ENCODE data around the gene TNFSF4.

TNFSF4 gene

DNA sequence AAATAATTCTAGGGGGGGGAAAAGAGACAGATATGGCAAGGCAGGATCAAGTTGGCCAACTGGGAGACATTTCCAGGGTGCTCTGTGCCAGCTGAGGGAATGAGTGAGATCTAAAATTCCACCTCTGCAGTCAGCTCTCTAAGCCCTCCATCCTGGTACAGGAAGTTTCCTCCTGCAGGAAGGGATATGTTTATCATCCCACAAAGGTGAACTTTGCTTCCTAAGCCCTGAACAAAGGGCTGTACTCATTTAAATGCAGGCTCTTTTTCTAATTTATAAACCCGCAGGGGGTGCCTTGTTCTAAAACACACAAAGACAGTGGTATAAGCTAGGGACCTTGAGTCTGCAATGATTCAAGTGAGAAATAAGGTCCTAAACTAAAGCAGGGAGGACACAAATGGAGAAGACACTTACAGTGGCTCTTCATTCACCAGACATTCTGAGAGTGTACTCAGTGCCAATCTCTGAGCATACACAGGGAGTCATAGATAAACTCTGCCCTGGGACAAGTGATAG is 3.6 kb upstream of the TNFSF4 start:
- no peak for DNase-seq (ENCODE audit: low spot score)

DNA sequence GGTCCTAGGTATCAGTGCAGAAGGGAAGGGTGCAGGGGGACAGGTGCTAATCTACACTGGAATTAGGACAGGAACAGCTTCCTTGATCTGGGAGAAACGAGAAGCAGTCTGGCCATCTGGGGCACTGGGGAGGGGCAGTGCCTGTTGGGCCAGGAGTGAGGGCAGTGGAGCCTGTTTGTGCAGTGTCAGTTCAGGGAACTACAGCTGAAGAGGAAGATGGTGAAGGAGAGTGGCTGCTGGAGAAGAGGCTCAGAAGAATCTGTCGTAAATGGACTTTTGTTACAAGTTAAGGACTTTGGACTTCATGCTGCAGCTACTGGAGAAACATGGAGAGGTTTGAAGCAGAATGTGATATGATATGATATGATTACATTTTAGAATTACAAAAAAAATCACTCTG is 3.2 kb upstream of the TNFSF4 start:
- DNase-seq (ENCODE audit: low spot score) = no peak

DNA sequence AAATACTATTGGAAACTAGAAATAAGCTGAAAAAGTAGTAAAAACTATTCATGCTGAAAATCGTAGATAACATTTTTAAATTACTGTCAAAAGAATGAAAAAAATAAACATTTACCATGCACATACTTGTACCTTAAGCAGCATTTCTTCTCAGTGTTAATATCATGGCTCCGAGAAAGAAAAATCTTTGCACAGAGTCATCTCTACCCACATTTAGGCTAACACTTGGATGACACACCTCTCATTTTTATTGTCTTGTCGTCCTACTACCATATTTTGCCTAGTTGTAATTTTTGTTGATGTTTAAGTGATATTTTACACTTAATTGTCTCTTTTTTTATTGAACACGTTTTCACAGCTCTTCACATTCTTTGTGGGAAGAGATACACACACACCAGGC is 1.7 kb upstream of the TNFSF4 start:
- no peak for DNase-seq (ENCODE audit: low spot score)

DNA sequence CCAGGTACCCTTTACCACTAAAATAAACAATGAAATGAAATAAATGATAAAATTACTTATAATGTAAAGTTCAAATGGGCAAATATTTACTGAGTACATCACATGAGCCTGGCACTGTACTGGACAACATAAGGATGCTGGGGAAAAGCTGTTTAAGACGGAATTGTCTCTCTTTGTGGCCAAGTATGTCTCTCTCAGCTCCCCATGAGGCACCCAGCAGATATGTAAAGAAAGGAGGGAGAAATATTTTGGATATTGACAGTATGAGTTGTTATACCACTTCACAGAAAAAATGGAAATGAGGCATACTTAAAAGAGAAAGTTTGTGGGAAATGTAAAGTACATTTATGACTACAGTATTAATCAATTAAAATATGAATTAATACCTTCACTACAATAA is 1.0 kb upstream of the TNFSF4 start:
- DNase-seq (ENCODE audit: low spot score) = no peak

DNA sequence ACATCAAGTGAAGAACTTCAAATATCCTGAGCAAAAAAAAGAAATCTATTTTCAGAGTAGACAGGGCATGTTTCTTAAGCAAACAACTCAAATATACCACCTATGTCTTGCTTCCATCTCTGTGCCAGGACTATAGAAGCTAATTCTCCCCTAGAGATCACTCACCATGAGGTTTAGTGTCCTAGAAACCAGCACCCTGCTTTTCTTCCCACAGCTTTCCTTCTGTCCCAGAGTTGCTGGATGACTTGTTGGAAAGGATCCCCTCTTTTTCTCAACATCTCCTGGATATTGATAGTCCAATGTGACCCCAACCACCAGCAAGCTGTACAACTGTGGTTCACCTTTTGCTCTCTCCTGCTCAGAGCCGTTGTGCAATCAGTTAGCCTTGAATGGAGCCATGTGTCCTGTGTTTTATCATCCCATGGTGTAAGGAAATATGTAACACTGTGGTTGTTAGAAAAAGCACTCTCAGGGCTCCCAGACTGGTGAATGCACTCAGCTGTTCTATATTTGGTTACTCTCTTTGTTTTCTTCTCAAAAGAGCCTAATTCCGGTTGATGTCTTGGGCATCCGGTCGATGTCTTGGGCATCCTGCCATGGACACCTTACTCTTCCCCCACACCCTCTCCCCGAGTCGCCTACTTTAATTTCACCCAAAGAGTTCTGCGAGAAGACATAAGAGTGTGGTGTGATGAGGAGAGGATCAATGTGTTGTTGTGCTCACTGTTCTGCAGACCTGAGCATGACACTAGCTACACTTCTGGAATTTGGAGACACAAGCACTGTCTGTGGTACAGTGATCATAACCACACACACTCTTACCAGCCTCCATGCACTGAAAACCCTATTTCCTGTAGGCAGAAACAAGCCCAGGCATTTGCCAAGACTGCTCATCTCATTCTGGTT is 1.7 kb downstream of the TNFSF4 start:
- no peak for DNase-seq (ENCODE audit: low spot score)

DNA sequence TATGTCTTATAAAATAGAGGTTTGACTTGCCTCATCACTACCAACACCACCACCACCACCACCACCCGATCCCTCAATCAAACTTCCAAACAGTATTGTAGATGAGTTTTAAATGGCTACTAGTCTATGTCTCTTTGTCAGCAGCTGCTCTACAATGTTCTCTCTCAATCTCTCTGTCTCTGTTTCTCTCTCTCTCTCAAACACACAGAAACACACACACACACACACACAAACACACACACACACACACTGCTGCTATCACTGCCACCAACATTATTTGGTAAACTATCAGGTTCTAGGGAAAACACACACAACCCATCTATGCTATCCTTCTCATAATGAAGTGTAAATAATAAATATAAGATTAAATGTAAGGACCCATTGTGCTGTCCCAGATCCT is 2.4 kb downstream of the TNFSF4 start:
- DNase-seq (ENCODE audit: low spot score) = no peak

DNA sequence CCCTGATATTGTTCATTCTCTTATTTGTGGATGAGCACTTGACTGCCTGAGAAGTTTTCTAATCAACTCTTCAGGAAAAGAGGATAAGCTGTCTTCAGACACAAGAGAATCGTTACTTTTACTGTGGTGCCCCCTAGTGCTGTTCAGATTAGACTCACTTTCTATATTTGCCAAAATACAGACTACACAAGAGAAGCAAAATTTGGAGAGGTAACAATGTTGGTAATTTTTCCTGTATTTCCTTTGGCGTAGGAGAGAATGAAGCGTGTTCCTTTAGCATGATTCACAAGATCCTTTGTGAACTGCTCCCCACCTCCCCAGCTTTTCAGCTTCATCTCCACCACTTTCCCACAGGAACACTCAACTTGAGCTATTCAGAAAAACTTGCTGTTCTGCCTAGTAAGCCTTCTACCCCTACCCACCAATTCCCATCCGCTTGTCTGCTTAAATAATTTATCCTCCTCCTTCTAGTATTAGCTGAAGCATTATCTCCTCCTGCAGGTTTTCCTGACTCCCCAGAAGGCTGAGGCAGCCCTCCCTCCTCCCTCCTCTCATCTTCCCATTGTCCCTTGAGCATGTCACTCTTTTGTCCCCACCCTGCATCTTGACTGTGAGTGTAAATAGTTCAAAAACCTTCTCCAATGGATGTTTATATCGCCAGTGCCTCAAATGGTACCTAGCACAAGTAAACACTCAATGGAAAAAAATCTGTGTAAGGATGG is 4.5 kb downstream of the TNFSF4 start:
- DNase-seq (ENCODE audit: low spot score) = peak; percentile 25

DNA sequence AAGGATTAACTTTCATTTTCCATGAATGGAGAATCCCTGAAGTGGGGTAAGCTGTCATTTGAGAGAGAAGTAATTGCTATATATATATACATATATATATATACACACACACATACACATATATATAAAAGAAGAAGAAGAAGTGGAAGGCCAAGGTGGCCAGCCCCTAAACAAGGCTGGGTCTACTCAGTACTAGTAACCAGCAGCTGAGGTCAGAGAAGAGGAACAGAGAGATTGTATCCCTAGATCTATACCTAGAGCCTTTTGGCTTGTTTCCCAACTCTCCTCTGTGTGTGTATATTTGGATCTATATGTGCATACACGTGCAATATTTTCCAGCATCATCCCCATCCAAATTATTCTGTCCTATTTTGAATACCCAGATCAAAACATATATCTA is 5.2 kb downstream of the TNFSF4 start:
- no peak for DNase-seq (ENCODE audit: low spot score)

DNA sequence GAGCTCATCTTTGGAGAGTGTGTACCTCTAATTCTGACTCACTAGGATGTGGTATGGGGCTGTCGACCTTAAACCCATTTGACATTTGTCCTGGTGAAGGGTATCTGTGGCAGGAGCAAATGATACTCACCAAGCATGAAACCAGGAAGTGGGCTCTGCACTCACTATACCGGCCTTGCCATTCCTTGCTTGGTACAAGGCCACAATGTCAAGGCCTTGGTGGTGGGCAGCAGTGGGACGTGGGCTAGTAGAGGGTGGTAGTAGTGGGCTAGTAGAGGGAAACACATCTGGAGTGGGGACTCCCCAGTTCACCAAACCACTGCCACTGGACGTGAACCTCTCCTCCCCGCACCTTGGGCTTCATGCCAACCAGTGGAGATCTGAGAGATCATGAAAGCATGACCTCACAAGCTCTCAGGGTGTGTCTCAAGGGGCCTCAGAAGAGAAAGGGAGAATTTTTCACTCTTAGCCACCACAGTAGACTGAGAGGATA is 11.5 kb downstream of the TNFSF4 start:
- no peak for DNase-seq (ENCODE audit: low spot score)

DNA sequence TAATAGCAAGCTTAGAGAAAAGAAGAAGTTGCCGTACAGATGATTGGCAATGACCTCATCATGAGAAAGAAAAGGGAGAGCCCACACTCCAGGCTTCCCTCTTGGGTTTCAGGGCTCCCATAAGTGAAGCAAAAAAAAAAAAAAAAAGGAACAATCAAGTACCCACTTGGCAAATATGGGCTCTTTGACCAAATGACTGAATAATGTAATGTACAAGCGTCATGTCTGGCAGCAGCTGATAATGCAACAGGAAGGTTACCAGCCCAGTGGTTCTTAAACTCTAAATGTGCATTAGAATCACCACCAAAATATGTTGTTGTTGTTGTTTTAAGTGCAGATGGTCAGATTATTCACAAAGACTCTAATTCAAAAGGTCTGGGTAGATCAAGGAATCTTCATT is 13.5 kb downstream of the TNFSF4 start:
- no peak for DNase-seq (ENCODE audit: low spot score)

DNA sequence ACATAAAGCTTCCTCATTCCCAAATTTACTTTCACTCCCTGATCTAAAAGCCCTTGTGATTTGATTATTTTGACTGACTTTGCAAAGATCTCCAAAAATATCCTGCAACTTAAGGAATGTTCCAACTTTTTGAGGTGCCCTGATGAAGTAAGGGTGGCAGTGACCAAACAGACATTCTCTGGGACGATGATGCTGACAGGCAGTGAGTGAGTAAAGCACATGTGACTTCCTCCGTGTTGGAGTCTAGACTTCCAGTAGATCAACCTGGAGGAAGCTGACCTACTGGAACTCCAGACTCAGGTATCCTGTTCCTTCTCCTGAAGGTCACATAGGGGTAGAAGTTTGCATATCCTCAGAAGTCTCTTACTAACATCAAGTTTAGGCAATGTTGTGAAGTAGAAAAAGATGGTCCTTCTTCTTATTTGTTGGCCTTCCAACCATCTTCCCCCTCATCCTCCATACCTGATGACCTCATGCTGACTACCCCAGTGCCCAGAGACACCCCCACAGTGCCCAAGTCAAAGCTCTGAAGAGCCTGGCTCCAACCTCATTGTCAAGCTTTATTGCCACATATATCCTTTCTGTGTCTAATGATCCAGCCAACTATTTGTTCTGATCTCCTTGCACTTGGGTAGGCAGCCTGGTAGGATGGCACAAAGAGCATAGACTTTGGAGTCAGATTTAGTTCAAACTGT is 16.0 kb downstream of the TNFSF4 start:
- DNase-seq (ENCODE audit: low spot score) = no peak

DNA sequence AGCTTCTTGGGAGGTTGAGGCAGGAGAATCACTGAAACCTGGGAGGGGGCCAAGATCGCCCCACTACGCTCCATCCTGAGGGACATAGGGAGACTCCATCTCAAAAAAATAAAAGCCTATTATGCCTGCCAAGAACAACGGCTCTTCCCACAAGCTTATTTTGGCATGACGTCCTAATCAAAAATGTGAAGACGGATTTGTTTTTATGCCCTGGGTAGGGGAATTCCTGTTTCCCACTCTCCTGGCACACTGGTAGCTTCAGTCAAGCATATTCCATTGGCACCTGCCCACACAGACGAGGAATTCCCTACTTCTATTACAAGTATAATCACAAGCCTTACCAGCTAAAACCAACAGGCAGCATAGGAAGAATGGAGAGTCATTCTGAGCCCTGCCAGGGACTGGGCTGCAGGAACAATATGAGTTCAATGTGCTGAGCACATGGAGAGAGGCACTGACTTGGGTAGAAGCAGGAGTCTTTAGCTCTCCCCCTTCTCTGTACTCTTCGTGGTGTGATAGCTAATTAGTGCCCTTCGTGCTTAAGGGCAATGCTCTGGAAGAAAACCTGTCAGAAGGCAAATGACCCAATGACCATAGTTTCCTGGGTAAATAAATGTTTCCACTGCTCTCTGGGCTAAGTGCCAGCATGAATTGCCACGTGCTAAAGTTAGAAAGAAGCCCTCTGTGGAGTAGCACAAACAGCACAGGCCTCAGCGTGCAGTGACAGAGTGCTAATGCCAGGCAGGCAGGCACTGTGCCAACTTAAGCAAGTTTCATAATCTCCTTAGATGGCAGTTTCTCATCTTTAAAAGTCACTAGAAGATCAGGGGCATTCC is 16.8 kb downstream of the TNFSF4 start:
- no peak for DNase-seq (ENCODE audit: low spot score)

DNA sequence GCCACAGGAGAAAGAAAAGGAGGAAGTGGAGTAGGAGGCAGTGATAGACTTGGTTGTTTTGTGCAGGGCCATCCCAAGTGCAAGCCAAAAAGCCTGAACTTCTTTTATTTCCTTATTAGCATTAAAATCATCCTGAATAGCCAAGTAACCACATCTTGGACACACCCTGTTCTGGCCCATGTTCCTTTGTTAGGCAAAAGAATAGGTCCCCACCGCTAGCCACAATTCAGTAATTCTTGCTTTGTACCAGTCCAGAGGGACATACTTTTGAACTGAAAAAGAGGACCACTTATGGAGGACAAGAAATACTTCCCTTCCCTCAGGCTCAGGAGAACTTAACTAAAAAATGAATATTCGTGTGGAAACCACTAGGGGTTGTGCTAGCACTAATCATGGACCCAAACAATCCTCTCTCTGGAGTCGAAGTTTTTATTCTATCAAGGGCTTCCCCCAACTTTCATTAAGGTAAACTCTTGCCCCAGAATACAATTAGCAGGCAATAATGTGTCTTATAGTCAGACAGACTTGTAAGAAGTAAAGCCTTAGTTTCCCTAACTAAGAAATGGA is 19.4 kb downstream of the TNFSF4 start:
- DNase-seq (ENCODE audit: low spot score) = no peak

DNA sequence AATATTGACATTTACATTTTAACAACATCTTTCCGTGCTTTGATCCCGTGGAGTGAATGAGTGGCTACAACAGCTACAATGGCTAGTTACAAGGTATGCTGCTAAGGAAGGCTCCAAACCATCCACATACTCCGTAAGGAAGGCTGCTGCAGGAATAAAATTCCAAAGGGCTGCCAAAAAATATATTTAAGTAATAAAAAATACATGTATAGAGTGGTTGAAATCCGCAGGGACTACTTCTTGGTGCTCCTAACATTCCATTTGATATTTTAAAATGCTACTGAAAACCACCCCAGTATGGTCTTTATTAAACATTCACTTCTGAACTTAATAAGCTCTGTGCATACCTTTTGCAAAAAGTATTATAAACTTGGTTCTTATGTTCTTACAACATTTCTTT is 25.3 kb downstream of the TNFSF4 start:
- DNase-seq (ENCODE audit: low spot score) = no peak

DNA sequence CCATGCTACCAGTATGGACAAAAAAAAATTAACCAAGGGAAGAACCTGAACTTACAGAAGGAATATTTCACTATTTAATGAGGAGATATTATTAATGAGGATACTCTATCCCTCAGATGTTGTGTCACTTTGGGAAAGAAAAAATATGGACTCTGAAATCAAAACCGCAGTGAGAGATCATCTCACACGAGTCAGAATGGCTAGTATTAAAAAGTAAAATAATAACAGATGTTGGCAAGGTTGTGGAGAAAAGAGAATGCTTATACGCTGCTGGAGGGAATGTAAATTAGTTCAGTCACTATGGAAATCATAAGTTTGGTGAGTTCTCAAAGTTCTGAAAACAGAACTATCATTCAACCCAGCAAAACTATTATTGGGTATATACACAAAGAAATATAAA is 30.9 kb downstream of the TNFSF4 start:
- DNase-seq (ENCODE audit: low spot score) = no peak

DNA sequence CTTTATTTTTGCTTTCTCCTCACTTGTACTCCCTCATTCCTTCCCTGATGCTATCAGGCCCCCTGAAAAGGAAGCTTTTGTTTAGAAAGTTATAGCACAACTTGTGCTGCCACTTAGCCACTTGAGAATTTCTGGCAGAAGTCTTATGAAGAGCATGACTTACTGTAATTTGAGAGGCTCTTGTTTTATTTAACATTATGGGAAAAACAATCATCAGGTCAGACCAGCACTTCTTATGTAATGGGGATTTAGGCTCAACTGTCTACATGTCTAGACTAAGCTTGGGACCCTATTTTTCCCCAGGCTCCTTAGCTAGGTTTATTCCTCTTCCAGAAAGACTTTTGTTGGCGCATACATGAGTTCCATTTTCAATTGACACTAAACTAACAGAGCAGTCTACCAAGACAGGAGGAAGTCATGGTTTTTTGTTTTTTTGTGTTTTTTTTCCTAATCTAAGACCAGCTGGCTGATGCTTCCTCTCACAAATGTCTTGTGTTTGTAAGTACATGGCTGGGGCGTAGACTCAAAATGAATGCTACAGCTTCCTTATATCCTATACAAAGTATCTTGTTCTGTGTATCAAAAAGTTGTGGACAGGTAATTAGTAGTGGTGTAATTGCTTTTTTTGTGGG is 31.5 kb downstream of the TNFSF4 start:
- no peak for DNase-seq (ENCODE audit: low spot score)

DNA sequence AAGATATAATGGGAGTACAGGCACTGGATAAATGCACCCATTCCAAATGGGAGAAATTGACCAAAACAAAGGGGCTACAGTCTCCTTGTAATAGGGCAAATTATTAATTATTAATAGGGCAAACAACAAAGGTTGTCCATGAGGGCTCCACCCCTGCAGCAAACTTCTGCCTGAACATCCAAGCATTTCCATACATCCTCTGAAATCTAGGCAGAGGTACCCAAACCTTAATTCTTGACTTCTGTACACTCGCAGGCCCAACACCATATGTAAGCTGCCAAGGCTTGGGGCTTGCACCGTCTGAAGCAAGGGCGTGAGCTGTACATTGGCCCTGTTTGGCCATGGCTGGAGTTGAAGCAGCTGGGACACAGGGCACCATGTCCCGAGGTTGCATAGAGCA is 33.7 kb downstream of the TNFSF4 start:
- DNase-seq (ENCODE audit: low spot score) = no peak

DNA sequence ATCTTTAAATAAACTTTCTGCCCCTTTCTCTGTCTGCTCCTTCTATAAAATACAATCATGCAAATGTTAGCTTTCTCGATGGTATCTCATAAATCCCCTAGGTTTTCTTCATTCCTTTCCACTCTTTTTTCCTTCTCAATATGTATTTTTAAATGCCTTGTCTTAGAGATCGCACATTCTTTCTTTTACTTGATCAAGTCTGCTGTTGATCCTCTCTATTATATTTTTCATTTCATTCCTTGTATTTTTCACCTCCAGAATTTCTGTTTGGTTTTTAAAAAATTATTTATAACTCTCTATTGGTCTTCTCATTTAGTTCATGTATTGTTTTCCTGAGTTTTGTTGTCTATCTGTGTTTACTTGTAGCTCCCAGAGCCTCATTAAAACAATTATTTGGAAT is 36.0 kb downstream of the TNFSF4 start:
- DNase-seq (ENCODE audit: low spot score) = no peak

DNA sequence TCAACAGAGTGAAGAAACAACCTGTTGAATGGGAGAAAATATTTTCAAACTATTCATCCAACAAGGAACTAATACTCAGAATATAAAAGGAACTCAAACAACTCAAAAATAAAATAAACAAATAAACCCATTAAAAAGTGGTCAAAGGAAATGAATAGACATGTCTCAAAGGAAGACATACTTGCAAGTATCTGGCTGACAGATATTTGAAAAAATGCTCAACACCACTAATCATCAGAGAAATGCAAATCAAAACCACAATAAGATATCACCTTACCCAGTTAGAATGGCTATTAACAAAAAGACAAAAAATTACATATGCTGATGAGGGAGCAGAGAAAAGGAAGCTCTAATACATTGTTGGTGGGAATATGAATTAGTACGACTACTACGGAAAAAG is 38.2 kb downstream of the TNFSF4 start:
- DNase-seq (ENCODE audit: low spot score) = no peak

DNA sequence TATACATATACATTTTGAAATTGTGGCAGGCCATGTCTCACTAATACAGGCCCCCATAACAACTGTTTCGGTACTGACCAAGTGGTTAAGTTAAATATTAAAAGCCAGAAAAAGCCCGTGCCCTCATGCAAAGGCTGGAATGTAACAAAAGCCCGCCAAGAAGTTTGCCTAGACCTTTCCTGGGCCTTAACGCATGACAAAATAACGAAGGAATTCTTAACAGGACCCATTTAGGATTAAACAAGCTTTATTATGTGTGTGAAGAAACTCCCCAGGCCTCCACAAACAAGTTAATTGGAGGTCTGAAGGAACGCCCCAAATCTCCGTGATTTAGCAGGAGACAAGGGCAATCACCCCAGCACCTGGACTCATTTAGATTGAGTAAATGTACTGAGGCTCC is 42.4 kb downstream of the TNFSF4 start:
- no peak for DNase-seq (ENCODE audit: low spot score)

DNA sequence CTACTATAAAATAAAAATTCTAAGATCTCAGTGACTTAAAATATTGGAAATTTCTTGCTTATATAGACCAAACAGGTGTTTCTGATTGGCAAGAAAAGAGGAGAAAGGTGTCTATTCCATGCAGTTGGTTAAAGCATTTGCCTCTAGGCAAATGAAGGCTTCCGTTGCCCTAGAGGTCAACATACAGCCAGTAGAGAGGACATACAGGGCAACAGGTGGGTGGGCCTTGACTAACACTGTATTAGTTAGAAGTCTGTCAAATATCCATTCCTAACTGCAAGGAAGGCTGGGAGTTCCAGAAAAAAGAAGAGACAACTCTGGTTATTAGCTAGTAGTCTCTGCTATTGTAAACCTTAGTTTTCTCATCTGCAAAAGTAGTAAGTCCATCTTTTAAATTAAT is 43.0 kb downstream of the TNFSF4 start:
- no peak for DNase-seq (ENCODE audit: low spot score)
